Measurements from ENCODE around the gene TAF15. TPM values are rescaled to one million over a fixed set of nuclear protein-coding genes. Genes with fewer than 3 reads are reported as not detected.

Gene TAF15
- total RNA-seq, 5 donors from 2014 or later (not counting 1 experiment from before 2014, with no cell fraction given), result 186 to 228 (median 201) TPM

DNA sequence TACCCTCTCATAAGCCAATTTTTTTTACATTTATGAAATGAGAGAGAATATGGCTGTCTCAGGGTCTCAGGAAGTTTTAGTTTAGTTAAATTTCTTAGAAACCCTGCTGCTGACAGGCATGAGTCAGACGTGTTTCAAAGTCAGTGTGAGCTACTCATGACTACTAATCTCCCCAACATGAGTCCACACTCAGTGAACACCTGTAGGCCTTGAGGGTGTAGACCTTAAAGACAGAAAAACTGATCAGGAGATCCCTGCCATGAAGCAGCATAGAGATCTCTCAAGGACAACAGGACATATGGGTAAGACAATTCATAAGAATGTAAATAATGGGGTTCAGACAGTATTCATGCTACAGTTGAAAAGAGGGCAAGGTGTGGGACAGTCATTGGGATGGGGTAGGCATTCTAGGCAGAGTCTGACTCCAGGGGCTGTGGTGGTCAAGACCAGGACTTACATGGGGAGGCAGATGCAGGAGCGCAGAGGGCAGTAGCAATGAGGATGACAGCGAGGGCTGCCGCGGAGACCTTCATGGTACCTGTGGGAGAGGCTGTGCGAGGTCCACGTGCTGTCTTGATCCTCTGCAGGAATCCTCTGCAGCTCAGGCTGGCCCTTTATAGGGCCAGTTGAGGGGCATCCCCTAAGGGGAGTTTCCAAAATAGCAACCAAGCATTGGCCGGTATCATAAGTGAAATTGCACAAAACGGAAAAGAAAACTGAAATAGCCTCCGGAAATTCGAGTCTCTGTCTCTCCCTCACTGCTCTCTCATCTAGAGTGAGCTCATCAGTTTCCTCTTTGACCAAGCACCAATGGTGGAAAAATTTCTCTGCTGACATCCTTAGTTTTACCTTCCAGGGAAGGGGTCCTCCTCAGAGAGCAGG, 70.7 kb downstream of the TAF15 start, which contains the start of gene CCL5:
Gene CCL5 (minus strand): TSS at position 588 of the 882 bp plus-strand sequence.
- H3K27ac Mint-ChIP-seq, result peak within 1 kb of the TSS; percentile 85 to 89
- no peaks in the 10 kb centered on the region for H3K9me3 Mint-ChIP-seq
- 36% methylated on average over 10 of the region's 11 CpGs for WGBS (ENCODE audit: insufficient coverage)
- peak; percentile 70 to 85 (median 74) for ATAC-seq (replicated peaks in 1 of 4)
- H3K27me3 Mint-ChIP-seq, result no peaks in the 10 kb centered on the region
- H3K4me3 Mint-ChIP-seq, result peak within 1 kb of the TSS; percentile 59 to 87 (median 85)
- Histone ChIP-seq H3K36me3 (ENCODE audit: control insufficient read depth in 2 of 2, extremely low read depth in 1 of 2, insufficient read depth in 1 of 2, low read length in 1 of 2) (peaks cover 0 to 9% of the 10 kb centered on the region in 2 donors), H3K27me3 (replicated peaks in 1 of 2; ENCODE audit: control insufficient read depth in 2 of 2, extremely low read depth in 1 of 2, insufficient read depth in 2 of 2, low read length in 1 of 2) (no peaks in the 10 kb centered on the region), H3K4me1 (ENCODE audit: control insufficient read depth in 1 of 2, extremely low read depth in 1 of 2, insufficient read depth in 2 of 2, low read length in 2 of 2) (peaks cover 15 to 21% of the 10 kb centered on the region in 2 experiments), H3K4me3 (ENCODE audit: control insufficient read depth in 1 of 2, extremely low read depth in 1 of 2, low read length in 1 of 2) (peak within 1 kb of the TSS in 1 of 2 donors; percentile 62), H3K9me3 (no peaks in the 10 kb centered on the region), H3K27ac (ENCODE audit: low read length) (peak within 1 kb of the TSS; percentile 78)
- ChIA-PET CTCF (interaction anchor here (0.6 to 1.3 kb wide), 5 partner anchors 9 to 21 kb away, joined by 3 to 5 read pairs (median 3); no protein-coding TSS in a partner anchor), POLR2A (interaction anchor here in 1 of 2 donors (0.9 to 1.9 kb wide), 4 partner anchors 9 to 30 kb away, joined by 4 to 13 read pairs (median 4); no protein-coding TSS in a partner anchor)
- H3K4me1 Mint-ChIP-seq, result peaks cover 31 to 41% (median 37%) of the 10 kb centered on the region in 3 donors
- peak in 31 of 35 experiments; percentile 21 to 82 (median 43) for DNase-seq
- H3K36me3 Mint-ChIP-seq, result peaks cover 11% of the 10 kb centered on the region

DNA sequence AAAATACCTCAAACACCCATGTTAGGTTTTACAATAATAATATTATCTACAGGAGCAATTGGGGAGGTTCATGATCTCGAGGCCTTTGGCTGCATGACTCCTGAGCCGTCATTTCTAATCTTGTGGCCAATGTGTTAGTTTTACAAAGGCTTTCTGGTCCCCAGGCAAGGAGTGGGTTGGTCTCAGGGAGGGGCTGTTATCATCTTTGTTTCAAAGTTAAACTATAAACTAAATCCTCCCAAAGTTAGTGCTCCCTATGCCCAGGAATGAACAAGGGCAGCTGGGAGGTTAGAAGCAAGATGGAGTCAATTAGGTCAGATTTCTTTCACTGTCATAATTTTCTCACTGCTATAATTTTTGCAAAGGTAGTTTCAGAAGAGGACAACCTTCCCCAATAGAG, 80.0 kb downstream of the TAF15 start:
- ChIA-PET CTCF (no interaction called here), POLR2A (interaction anchor here in 1 of 2 donors (0.6 to 1.3 kb wide), 2 partner anchors 9 to 27 kb away, joined by 3 to 4 read pairs; partner anchors contain the start of gene CCL5)
- H3K4me3 Mint-ChIP-seq, result peak overlapping the region in 1 of 3 donors; percentile 21
- peak overlapping the region; percentile 70 to 90 for H3K27ac Mint-ChIP-seq
- Histone ChIP-seq H3K27ac (ENCODE audit: low read length) (peak overlapping the region; percentile 43), H3K4me3 (ENCODE audit: control insufficient read depth in 1 of 2, extremely low read depth in 1 of 2, low read length in 1 of 2) (no peak overlapping the region), H3K36me3 (ENCODE audit: control insufficient read depth in 2 of 2, extremely low read depth in 1 of 2, insufficient read depth in 1 of 2, low read length in 1 of 2) (no peaks in the 10 kb centered on the region), H3K27me3 (replicated peaks in 1 of 2; ENCODE audit: control insufficient read depth in 2 of 2, extremely low read depth in 1 of 2, insufficient read depth in 2 of 2, low read length in 1 of 2) (no peaks in the 10 kb centered on the region), H3K4me1 (ENCODE audit: control insufficient read depth in 1 of 2, extremely low read depth in 1 of 2, insufficient read depth in 2 of 2, low read length in 2 of 2) (peaks cover 2 to 65% of the 10 kb centered on the region in 2 experiments), H3K9me3 (no peaks in the 10 kb centered on the region)
- peak in 9 of 35 experiments; percentile 10 to 64 (median 39) for DNase-seq
- H3K27me3 Mint-ChIP-seq, result no peaks in the 10 kb centered on the region
- no CpG with 5 or more reads among the region's 2 CpGs for WGBS (ENCODE audit: insufficient coverage)
- no peaks in the 10 kb centered on the region for H3K9me3 Mint-ChIP-seq
- no peaks in the 10 kb centered on the region for H3K36me3 Mint-ChIP-seq
- H3K4me1 Mint-ChIP-seq, result peaks cover 38 to 59% (median 51%) of the 10 kb centered on the region in 3 donors
- ATAC-seq (replicated peaks in 1 of 4), result peak in 2 of 4 experiments; percentile 46 to 54

- CTCF ChIA-PET, result interaction anchor here (0.6 to 1.5 kb wide), 3 partner anchors 10 to 1329 kb away, joined by 4 to 5 read pairs (median 5); partner anchors contain the start of gene CCL5 (in 1 of the 2)
- Mint-ChIP-seq H3K27ac (peak overlapping the region; percentile 70 to 91), H3K4me1 (peaks cover 38 to 61% (median 51%) of the 10 kb centered on the region in 3 donors), H3K36me3 (no peaks in the 10 kb centered on the region), H3K27me3 (no peaks in the 10 kb centered on the region), H3K9me3 (no peaks in the 10 kb centered on the region), H3K4me3 (peak overlapping the region in 2 of 3 donors; percentile 6 to 37)
- POLR2A ChIA-PET, result interaction anchor here in 1 of 2 donors (1.3 to 1.4 kb wide), 2 partner anchors 10 kb away, joined by 4 read pairs; partner anchors contain the start of gene CCL5
- no peaks in the 10 kb centered on the region for H3K36me3 ChIP-seq (ENCODE audit: control insufficient read depth in 2 of 2, extremely low read depth in 1 of 2, insufficient read depth in 1 of 2, low read length in 1 of 2)
- peak in 1 of 35 experiments; percentile 58 for DNase-seq
- H3K27me3 ChIP-seq (replicated peaks in 1 of 2; ENCODE audit: control insufficient read depth in 2 of 2, extremely low read depth in 1 of 2, insufficient read depth in 2 of 2, low read length in 1 of 2), result no peaks in the 10 kb centered on the region
- WGBS (ENCODE audit: insufficient coverage), result no CpG with 5 or more reads among the region's 2 CpGs
- H3K9me3 ChIP-seq, result no peaks in the 10 kb centered on the region
- H3K27ac ChIP-seq (ENCODE audit: low read length), result peak overlapping the region; percentile 43
- H3K4me1 ChIP-seq (ENCODE audit: control insufficient read depth in 1 of 2, extremely low read depth in 1 of 2, insufficient read depth in 2 of 2, low read length in 2 of 2), result peaks cover 2 to 69% of the 10 kb centered on the region in 2 experiments
- H3K4me3 ChIP-seq (ENCODE audit: control insufficient read depth in 1 of 2, extremely low read depth in 1 of 2, low read length in 1 of 2), result no peak overlapping the region
- peak in 1 of 4 experiments; percentile 38 for ATAC-seq (replicated peaks in 1 of 4)
Observed at GRCh38 chr17:35889818-35890773, 80.8 kb downstream of the TAF15 start.

- Histone ChIP-seq H3K4me1 (ENCODE audit: control insufficient read depth in 1 of 2, extremely low read depth in 1 of 2, insufficient read depth in 2 of 2, low read length in 2 of 2) (peaks cover 2 to 76% of the 10 kb centered on the region in 2 experiments), H3K4me3 (ENCODE audit: control insufficient read depth in 1 of 2, extremely low read depth in 1 of 2, low read length in 1 of 2) (no peak overlapping the region), H3K27ac (ENCODE audit: low read length) (peak overlapping the region; percentile 64), H3K36me3 (ENCODE audit: control insufficient read depth in 2 of 2, extremely low read depth in 1 of 2, insufficient read depth in 1 of 2, low read length in 1 of 2) (no peaks in the 10 kb centered on the region), H3K9me3 (no peaks in the 10 kb centered on the region), H3K27me3 (replicated peaks in 1 of 2; ENCODE audit: control insufficient read depth in 2 of 2, extremely low read depth in 1 of 2, insufficient read depth in 2 of 2, low read length in 1 of 2) (no peaks in the 10 kb centered on the region)
- ChIA-PET POLR2A (interaction anchor here in 1 of 2 donors (0.6 to 1.4 kb wide), 2 partner anchors 11 to 54 kb away, joined by 3 to 4 read pairs; partner anchors contain the start of gene CCL5), CTCF (interaction anchor here in 1 of 2 donors (0.7 to 1.5 kb wide), 3 partner anchors 10 to 730 kb away, joined by 3 to 8 read pairs (median 5); partner anchors contain the start of gene CCL5)
- WGBS (ENCODE audit: insufficient coverage), result 3% methylated on average over 4 of the region's 4 CpGs
- Mint-ChIP-seq H3K9me3 (no peaks in the 10 kb centered on the region), H3K27ac (peak overlapping the region; percentile 68 to 91), H3K4me1 (peaks cover 38 to 67% (median 58%) of the 10 kb centered on the region in 3 donors), H3K4me3 (peak overlapping the region in 1 of 3 donors; percentile 6), H3K27me3 (no peaks in the 10 kb centered on the region), H3K36me3 (no peaks in the 10 kb centered on the region)
- peak in 33 of 35 experiments; percentile 36 to 77 (median 55) for DNase-seq
- ATAC-seq (replicated peaks in 1 of 4), result peak; percentile 57 to 84 (median 74)
Observed at GRCh38 chr17:35890774-35891155, 81.5 kb downstream of the TAF15 start.

DNA sequence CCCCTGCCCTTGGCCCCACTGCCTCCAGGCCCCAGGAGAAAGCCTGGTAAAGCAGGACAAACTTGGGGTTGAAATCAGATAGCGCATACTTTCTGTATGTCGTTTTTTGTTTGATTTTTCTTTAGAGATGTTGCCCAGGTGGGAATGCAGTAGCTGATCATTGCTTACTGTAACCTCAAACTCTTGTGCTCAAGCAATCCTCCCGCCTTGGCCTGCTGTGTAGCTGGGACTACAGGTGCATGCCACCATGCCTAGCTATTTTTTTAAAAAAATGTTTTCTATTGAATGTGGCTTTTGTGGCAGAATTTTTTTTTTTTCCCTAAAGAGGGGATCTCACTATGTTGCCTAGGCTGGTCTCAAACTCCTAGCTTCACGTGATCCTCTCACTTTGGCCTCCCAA, 82.0 kb downstream of the TAF15 start:
- WGBS (ENCODE audit: insufficient coverage), result 20% methylated on average over 1 of the region's 4 CpGs
- Mint-ChIP-seq H3K27ac (peak overlapping the region; percentile 68 to 91), H3K27me3 (peaks cover 0 to 2% of the 10 kb centered on the region in 2 donors), H3K4me1 (peaks cover 42 to 73% (median 63%) of the 10 kb centered on the region in 3 donors), H3K36me3 (no peaks in the 10 kb centered on the region), H3K9me3 (no peaks in the 10 kb centered on the region), H3K4me3 (peak overlapping the region in 1 of 3 donors; percentile 6)
- ATAC-seq (replicated peaks in 1 of 4), result peak in 1 of 4 experiments; percentile 11
- Histone ChIP-seq H3K27ac (ENCODE audit: low read length) (peak overlapping the region; percentile 64), H3K27me3 (replicated peaks in 1 of 2; ENCODE audit: control insufficient read depth in 2 of 2, extremely low read depth in 1 of 2, insufficient read depth in 2 of 2, low read length in 1 of 2) (no peaks in the 10 kb centered on the region), H3K36me3 (ENCODE audit: control insufficient read depth in 2 of 2, extremely low read depth in 1 of 2, insufficient read depth in 1 of 2, low read length in 1 of 2) (no peaks in the 10 kb centered on the region), H3K4me3 (ENCODE audit: control insufficient read depth in 1 of 2, extremely low read depth in 1 of 2, low read length in 1 of 2) (no peak overlapping the region), H3K9me3 (no peaks in the 10 kb centered on the region), H3K4me1 (ENCODE audit: control insufficient read depth in 1 of 2, extremely low read depth in 1 of 2, insufficient read depth in 2 of 2, low read length in 2 of 2) (peaks cover 2 to 81% of the 10 kb centered on the region in 2 experiments)
- POLR2A ChIA-PET, result interaction anchor here in 1 of 2 donors (0.6 to 1.4 kb wide), 3 partner anchors 11 to 54 kb away, joined by 3 to 4 read pairs (median 3); partner anchors contain the start of gene CCL5
- peak in 1 of 35 experiments; percentile 42 for DNase-seq
- CTCF ChIA-PET, result interaction anchor here in 1 of 2 donors (0.7 to 1.4 kb wide), 2 partner anchors 9 to 731 kb away, joined by 3 to 8 read pairs; no protein-coding TSS in a partner anchor
